NB4 (cell line): ENCODE results near the gene ECD.

Experiments
- CTCF ChIP-seq: IDR thresholded peaks from one replicate; pipeline ENCODE4 v1.5.1; 2012; ENCODE audit warnings: low read depth, low read length
- MAX ChIP-seq: IDR thresholded peaks from 2 replicates; pipeline ENCODE4 v1.6.1; 2011; ENCODE audit warnings: low read depth, low read length
- MYC ChIP-seq: IDR thresholded peaks from 2 replicates; pipeline ENCODE4 v1.6.1; 2011; ENCODE audit warnings: low read depth, low read length
- POLR2A ChIP-seq: IDR thresholded peaks from 2 replicates; pipeline ENCODE4 v1.6.1; 2011; ENCODE audit warnings: mild to moderate bottlenecking; ENCODE audit not compliant: insufficient read length; ENCODE audit errors: extremely low read depth

GRCh38 chr10:73110345-73110849 lies 57.4 kb downstream of the ECD start, which contains the start of gene NUDT13:
- no peak for TF ChIP-seq CTCF
- TF ChIP-seq MAX = peak; percentile 79
- peak; percentile 69 for TF ChIP-seq POLR2A
- peak; percentile 95 for TF ChIP-seq MYC
